Astrocyte (in vitro differentiated cells and primary cell): ENCODE data around the gene WIPI1. TPM values are rescaled to one million over a fixed set of nuclear protein-coding genes. Genes with fewer than 3 reads are reported as not detected.

Source experiments
- DNase-seq: peaks from one replicate; pipeline ENCODE4 v3.0.0-alpha.2; 2010; ENCODE audit warnings: low read depth
- FAIRE-seq: peaks from 2 replicates; lab custom pipeline; 2011; peaks lifted over from hg19 to GRCh38; lab: Jason Lieb, UNC
- H2AFZ ChIP-seq: 2 replicates; pipeline ENCODE4 v1.6.0; 2012; ENCODE audit warnings: low read depth, low read length, inconsistent platforms
- H3K27ac ChIP-seq: 2 replicates; pipeline ENCODE4 v1.5.1; 2011; ENCODE audit warnings: low read depth, low read length, inconsistent platforms
- H3K27me3 ChIP-seq: 2 replicates; pipeline ENCODE4 v1.6.0; 2011; ENCODE audit warnings: low read length, inconsistent platforms; ENCODE audit not compliant: insufficient read depth
- H3K36me3 ChIP-seq: 2 replicates; pipeline ENCODE4 v1.5.1; 2011; ENCODE audit warnings: low read length, inconsistent platforms; ENCODE audit not compliant: insufficient read depth
- H3K4me1 ChIP-seq: 2 replicates; pipeline ENCODE4 v1.5.1; 2011; ENCODE audit warnings: low read length, inconsistent platforms; ENCODE audit not compliant: insufficient read depth
- H3K4me2 ChIP-seq: 2 replicates; pipeline ENCODE4 v1.6.0; 2012; ENCODE audit warnings: low read length, inconsistent platforms
- H3K4me3 ChIP-seq: 2 replicates; pipeline ENCODE4 v1.5.1; 2011; ENCODE audit warnings: low read depth, mild to moderate bottlenecking, low read length, inconsistent platforms; ENCODE audit not compliant: insufficient read depth
- H3K79me2 ChIP-seq: 2 replicates; pipeline ENCODE4 v1.6.0; 2012; ENCODE audit warnings: mild to moderate bottlenecking, low read length, inconsistent platforms; ENCODE audit not compliant: insufficient read depth
- H3K9ac ChIP-seq: 2 replicates; pipeline ENCODE4 v1.6.0; 2012; ENCODE audit warnings: mild to moderate bottlenecking, low read length, inconsistent platforms
- H3K9me3 ChIP-seq: 2 replicates; pipeline ENCODE4 v1.5.1; 2012; ENCODE audit warnings: low read depth, mild to moderate bottlenecking, low read length, inconsistent platforms; ENCODE audit not compliant: insufficient read depth
- H4K20me1 ChIP-seq: 2 replicates; pipeline ENCODE4 v1.6.0; 2012; ENCODE audit warnings: low read length, inconsistent platforms; ENCODE audit not compliant: insufficient read depth
- H3K27ac Mint-ChIP-seq: one replicate; pipeline ENCODE4 v1.8.0; 2021; ENCODE audit warnings: mild to moderate bottlenecking, mixed read lengths; ENCODE audit not compliant: unreplicated experiment
- H3K27me3 Mint-ChIP-seq: one replicate; pipeline ENCODE4 v1.8.0; 2021; ENCODE audit warnings: low read depth, mixed read lengths; ENCODE audit not compliant: unreplicated experiment
- H3K36me3 Mint-ChIP-seq: one replicate; pipeline ENCODE4 v1.8.0; 2021; ENCODE audit warnings: low read depth, mixed read lengths; ENCODE audit not compliant: unreplicated experiment
- H3K4me1 Mint-ChIP-seq: one replicate; pipeline ENCODE4 v1.8.0; 2021; ENCODE audit warnings: low read depth, mixed read lengths; ENCODE audit not compliant: unreplicated experiment
- H3K4me3 Mint-ChIP-seq: one replicate; pipeline ENCODE4 v1.8.0; 2021; ENCODE audit warnings: mild to moderate bottlenecking, moderate library complexity, mixed read lengths; ENCODE audit not compliant: unreplicated experiment
- H3K9me3 Mint-ChIP-seq: one replicate; pipeline ENCODE4 v1.8.0; 2021; ENCODE audit warnings: mild to moderate bottlenecking, mixed read lengths; ENCODE audit not compliant: unreplicated experiment
- CTCF ChIP-seq: IDR thresholded peaks from 2 replicates; pipeline ENCODE4 v1.5.1; 2011; ENCODE audit warnings: low read depth, mild to moderate bottlenecking, inconsistent platforms, low read length, moderate library complexity; ENCODE audit not compliant: insufficient read depth
- EZH2 ChIP-seq: IDR thresholded peaks from 2 replicates; pipeline ENCODE4 v1.6.1; 2012; ENCODE audit warnings: mild to moderate bottlenecking, low read length, inconsistent platforms; ENCODE audit not compliant: insufficient read depth
- total RNA-seq: library from RNA; stranded (reverse); gene quantifications from 2 replicates; pipeline ENCODE4 v1.2.1, GENCODE V29; 2021

WIPI1 gene
- total RNA-seq, 1 donor from 2014 or later, result 83.5 TPM

DNA sequence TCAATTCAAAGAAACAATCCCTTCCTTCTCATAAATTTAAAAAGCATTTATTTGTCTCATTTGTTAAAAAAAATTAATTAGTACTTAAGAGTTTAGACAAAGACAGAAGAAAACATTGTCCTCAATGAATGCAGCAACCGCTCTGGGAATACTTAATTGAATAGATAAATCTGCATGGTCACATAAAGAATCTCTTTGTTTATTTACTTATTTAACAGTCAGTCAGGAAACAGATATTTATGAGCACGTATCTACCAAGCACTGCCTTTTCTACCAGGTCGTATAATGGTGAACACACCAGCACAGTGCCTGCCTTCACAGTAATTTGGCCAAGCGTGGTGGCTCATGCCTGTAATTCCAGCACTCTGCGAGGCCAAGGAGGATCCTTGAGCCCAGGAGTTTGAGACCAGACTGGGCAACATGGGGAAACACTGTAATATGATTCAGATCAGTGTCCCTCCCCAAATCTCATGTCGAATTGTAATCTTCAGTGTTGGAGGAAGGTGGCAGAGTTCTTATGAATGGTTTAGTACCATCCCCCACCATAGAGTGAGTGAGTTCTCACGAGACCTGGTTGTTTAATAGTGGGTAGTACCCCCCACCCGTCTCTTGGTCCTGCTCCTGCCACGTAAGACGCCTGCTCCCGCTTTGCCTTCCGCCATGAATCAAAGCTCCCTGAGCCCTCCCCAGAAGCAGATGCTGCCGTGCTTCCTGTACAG, 8.1 kb downstream of the WIPI1 start:
- no peaks in the 10 kb centered on the region for H3K27me3 ChIP-seq
- H2AFZ ChIP-seq, result no peak overlapping the region
- Mint-ChIP-seq H3K36me3 (peaks cover 28% of the 10 kb centered on the region), H3K4me3 (no peak overlapping the region), H3K9me3 (no peaks in the 10 kb centered on the region), H3K27me3 (no peaks in the 10 kb centered on the region), H3K4me1 (peaks cover 7% of the 10 kb centered on the region), H3K27ac (no peak overlapping the region)
- H3K9me3 ChIP-seq, result no peaks in the 10 kb centered on the region
- H3K36me3 ChIP-seq, result peaks cover 24% of the 10 kb centered on the region
- no peaks in the 10 kb centered on the region for H3K4me1 ChIP-seq
- DNase-seq (no peak), FAIRE-seq (no peak)
- no peak for TF ChIP-seq CTCF
- TF ChIP-seq EZH2, result no peak
- H3K4me2 ChIP-seq, result no peak overlapping the region
- H3K79me2 ChIP-seq, result peaks cover 15% of the 10 kb centered on the region
- H4K20me1 ChIP-seq, result peaks cover 38% of the 10 kb centered on the region
- H3K9ac ChIP-seq, result no peak overlapping the region
- no peak overlapping the region for H3K4me3 ChIP-seq
- no peak overlapping the region for H3K27ac ChIP-seq

DNA sequence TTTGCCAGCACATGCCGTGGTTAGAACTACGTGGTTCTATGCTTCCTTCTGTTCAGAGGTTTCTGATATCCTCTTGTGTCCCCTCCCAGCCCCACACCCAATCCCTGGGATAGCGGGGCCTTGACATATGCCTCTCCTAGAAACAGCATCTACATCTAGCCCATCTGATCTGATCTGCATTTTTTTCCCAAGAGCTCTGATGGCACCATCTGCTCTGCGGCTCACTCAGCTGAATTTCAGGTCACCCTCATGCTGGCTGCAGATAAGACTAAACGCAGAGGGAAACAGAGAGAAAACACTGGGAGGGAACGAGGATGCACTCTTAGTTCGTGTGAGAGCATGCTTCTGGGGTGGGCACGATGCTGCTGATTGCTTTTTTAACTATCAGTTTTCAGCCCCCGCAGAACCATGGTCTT, 10.7 kb downstream of the WIPI1 start:
- Mint-ChIP-seq H3K36me3 (peaks cover 29% of the 10 kb centered on the region), H3K27me3 (no peaks in the 10 kb centered on the region), H3K9me3 (no peaks in the 10 kb centered on the region), H3K27ac (no peak overlapping the region), H3K4me3 (no peak overlapping the region), H3K4me1 (no peaks in the 10 kb centered on the region)
- FAIRE-seq (no peak), DNase-seq (no peak)
- Histone ChIP-seq H2AFZ (no peak overlapping the region), H3K4me1 (no peaks in the 10 kb centered on the region), H4K20me1 (peaks cover 23% of the 10 kb centered on the region), H3K79me2 (no peaks in the 10 kb centered on the region), H3K27me3 (no peaks in the 10 kb centered on the region), H3K4me3 (no peak overlapping the region), H3K4me2 (no peak overlapping the region), H3K9ac (no peak overlapping the region), H3K9me3 (no peaks in the 10 kb centered on the region), H3K36me3 (peaks cover 30% of the 10 kb centered on the region), H3K27ac (no peak overlapping the region)
- no peak for TF ChIP-seq CTCF
- TF ChIP-seq EZH2, result no peak

- peaks cover 32% of the 10 kb centered on the region for H3K36me3 ChIP-seq
- H3K4me1 Mint-ChIP-seq, result no peaks in the 10 kb centered on the region
- no peak overlapping the region for H3K4me2 ChIP-seq
- no peak overlapping the region for H3K27ac ChIP-seq
- H4K20me1 ChIP-seq, result peaks cover 15% of the 10 kb centered on the region
- no peaks in the 10 kb centered on the region for H3K27me3 Mint-ChIP-seq
- H2AFZ ChIP-seq, result no peak overlapping the region
- no peaks in the 10 kb centered on the region for H3K9me3 ChIP-seq
- FAIRE-seq (no peak), DNase-seq (no peak)
- H3K27me3 ChIP-seq, result no peaks in the 10 kb centered on the region
- H3K36me3 Mint-ChIP-seq, result peaks cover 29% of the 10 kb centered on the region
- no peaks in the 10 kb centered on the region for H3K9me3 Mint-ChIP-seq
- no peak overlapping the region for H3K4me3 ChIP-seq
- no peak overlapping the region for H3K9ac ChIP-seq
- H3K4me1 ChIP-seq, result no peaks in the 10 kb centered on the region
- H3K4me3 Mint-ChIP-seq, result no peak overlapping the region
- TF ChIP-seq EZH2 (no peak), CTCF (no peak)
- H3K79me2 ChIP-seq, result no peaks in the 10 kb centered on the region
- H3K27ac Mint-ChIP-seq, result no peak overlapping the region
Observed at GRCh38 chr17:68445671-68446070, 11.6 kb downstream of the WIPI1 start.
